Measurements from ENCODE around the gene GRIN2B. TPM values are rescaled to one million over a fixed set of nuclear protein-coding genes. Genes with fewer than 3 reads are reported as not detected.

GRIN2B gene
- total and polyA plus RNA-seq, 2 of the 13 experiments (the other 11 are each of a cell fraction or from before 2014, with no cell fraction given), result 0.05 to 0.13 TPM

DNA sequence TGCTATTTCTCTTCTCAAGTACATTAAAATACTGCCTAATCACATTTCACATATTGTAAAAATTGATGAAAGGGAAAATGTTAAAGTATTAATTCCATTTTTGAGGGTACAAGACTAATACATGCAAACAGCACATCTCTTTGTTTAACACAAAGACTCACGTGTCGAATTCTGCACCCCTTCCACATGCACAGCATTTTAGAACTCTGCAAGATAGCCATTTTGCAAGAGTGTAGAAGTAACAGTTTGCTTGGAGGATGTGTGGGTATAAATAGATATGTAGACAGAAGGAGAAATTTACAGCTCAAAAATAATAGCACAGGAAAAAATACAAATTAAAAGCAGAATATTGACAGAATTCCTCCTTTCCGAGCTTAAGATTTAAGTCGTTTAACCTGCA lies 2.5 kb downstream of the GRIN2B start:
- TF ChIP-seq GTF2F1 (IDR thresholded peaks at IDR 0.05; ENCODE audit: low read length) (no peak), TBL1XR1 (IDR thresholded peaks at IDR 0.05; ENCODE audit: borderline replicate concordance, low read length, partially characterized antibody) (no peak), KLF16 (CRISPR knock-in tag; IDR thresholded peaks at IDR 0.05) (no peak), ONECUT2 (CRISPR knock-in tag; IDR thresholded peaks at IDR 0.05) (no peak), ISL2 (CRISPR knock-in tag; IDR thresholded peaks at IDR 0.05) (no peak), HOXA7 (CRISPR knock-in tag; IDR thresholded peaks at IDR 0.05) (no peak), ZNF383 (CRISPR knock-in tag; IDR thresholded peaks at IDR 0.05; ENCODE audit: borderline replicate concordance) (no peak), DR1 (CRISPR knock-in tag; IDR thresholded peaks at IDR 0.05) (no peak), SP4 (CRISPR knock-in tag; IDR thresholded peaks at IDR 0.05) (no peak), ZNF644 (CRISPR knock-in tag; IDR thresholded peaks at IDR 0.05; ENCODE audit: low read depth) (no peak), CREB3 (CRISPR knock-in tag; IDR thresholded peaks at IDR 0.05) (no peak), PITX1 (CRISPR knock-in tag; IDR thresholded peaks at IDR 0.05) (no peak), ZNF747 (CRISPR knock-in tag; IDR thresholded peaks at IDR 0.05; ENCODE audit: borderline replicate concordance) (no peak), REL (CRISPR knock-in tag; conservative IDR thresholded peaks at IDR 0.05) (no peak)
- TF ChIP-seq, protein P1, sequence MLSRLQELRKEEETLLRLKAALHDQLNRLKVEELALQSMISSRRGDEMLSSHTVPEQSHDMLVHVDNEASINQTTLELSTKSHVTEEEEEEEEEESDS (CRISPR knock-in tag; IDR thresholded peaks at IDR 0.05; ENCODE audit: borderline replicate concordance), result no peak
- TF ChIP-seq, protein P2, sequence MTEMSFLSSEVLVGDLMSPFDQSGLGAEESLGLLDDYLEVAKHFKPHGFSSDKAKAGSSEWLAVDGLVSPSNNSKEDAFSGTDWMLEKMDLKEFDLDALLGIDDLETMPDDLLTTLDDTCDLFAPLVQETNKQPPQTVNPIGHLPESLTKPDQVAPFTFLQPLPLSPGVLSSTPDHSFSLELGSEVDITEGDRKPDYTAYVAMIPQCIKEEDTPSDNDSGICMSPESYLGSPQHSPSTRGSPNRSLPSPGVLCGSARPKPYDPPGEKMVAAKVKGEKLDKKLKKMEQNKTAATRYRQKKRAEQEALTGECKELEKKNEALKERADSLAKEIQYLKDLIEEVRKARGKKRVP (CRISPR knock-in tag; IDR thresholded peaks at IDR 0.05), result no peak
- Histone ChIP-seq H4K20me1 (ENCODE audit: insufficient read depth, low read length) (no peaks in the 10 kb centered on the region), H3K4me1 (ENCODE audit: insufficient read depth, low read length) (no peaks in the 10 kb centered on the region), H3K36me3 (replicated peaks in 1 of 2; ENCODE audit: control insufficient read depth in 1 of 2, insufficient read depth in 2 of 2, low read length in 2 of 2) (no peaks in the 10 kb centered on the region), H3K9ac (ENCODE audit: insufficient read depth, low read depth, low read length) (no peak overlapping the region), H3K27ac (ENCODE audit: extremely low read length, insufficient read depth, low read length) (no peak overlapping the region), H3K27me3 (ENCODE audit: control insufficient read depth in 1 of 2, insufficient read depth in 2 of 2, low read length in 2 of 2) (peaks cover 1 to 25% of the 10 kb centered on the region in 2 experiments; a peak in 4 of 5 replicates), H3K4me2 (ENCODE audit: low read depth, low read length) (no peak overlapping the region), H2AFZ (ENCODE audit: low read length) (no peak overlapping the region), H3K4me3 (replicated peaks in 1 of 3; ENCODE audit: insufficient read depth in 1 of 3, low read depth in 2 of 3, low read length in 3 of 3) (no peak overlapping the region), H3K9me3 (ENCODE audit: low read length) (no peaks in the 10 kb centered on the region), H3K79me2 (ENCODE audit: insufficient read depth, low read length) (no peaks in the 10 kb centered on the region)
- in situ Hi-C loops (cut with HindIII; ENCODE audit: extremely low pct_ligation_motif_present, low pct_unique_long_range_greater_than_20kb) (no loop called here), intact Hi-C loops (cut with micrococcal nuclease; ENCODE audit: unreplicated experiment) (no loop called here)
- 0% methylated on average over 4 of the region's 4 CpGs for WGBS (ENCODE audit: low lambda C conversion rate)
- FAIRE-seq, result no peak
- CTCF ChIA-PET (ENCODE audit: low intra/inter-chr PET ratio, low total read pairs), result no interaction called here
- ATAC-seq, result no peak
- no TSS peak for BruUV-seq (replicated peaks)
- POLR2A ChIA-PET, result no interaction called here
- no peak for DNase-seq (ENCODE audit: low spot score)

All from HepG2 (cell line).